OCI-LY7 (cell line): ENCODE data around the gene YKT6. TPM values are rescaled to one million over a fixed set of nuclear protein-coding genes. Genes with fewer than 3 reads are reported as not detected.

ENCODE experiments used
- total RNA-seq, 2 experiments: library from RNA; depleted of rRNA in 1 of 2; stranded (reverse); fragments of >200 nt in 1 of 2; shearing (Covaris generic) in 1 of 2; gene quantifications; 2 replicates each; pipeline ENCODE4 v1.2.3, GENCODE V29; 2014 to 2022

Gene YKT6
- total RNA-seq, 2 experiments from 2014 or later, result 50.6 to 74.2 TPM

Other genes starting within 250 kb of the YKT6 start
- gene SPDYE1, start 203.1 kb upstream of the YKT6 start, total RNA-seq (2014; rRNA removed; shearing (Covaris generic)), result not detected in 2 replicates
- not detected in 2 replicates for gene SPDYE1, start 203.1 kb upstream of the YKT6 start, total RNA-seq (2022)
- gene DBNL, start 156.3 kb upstream of the YKT6 start, total RNA-seq (2014; rRNA removed; shearing (Covaris generic)), result 124 and 133 TPM in 2 replicates
- gene DBNL, start 156.3 kb upstream of the YKT6 start, total RNA-seq (2022), result 121 and 137 TPM in 2 replicates
- 0.69 TPM in 1 of 2 replicates, not detected in the other for gene PGAM2, start 135.4 kb upstream of the YKT6 start, total RNA-seq (2014; rRNA removed; shearing (Covaris generic))
- gene PGAM2, start 135.4 kb upstream of the YKT6 start, total RNA-seq (2022), result 0.80 and 1.1 TPM in 2 replicates
- 83.8 and 90.0 TPM in 2 replicates for gene POLM, start 118.4 kb upstream of the YKT6 start, total RNA-seq (2014; rRNA removed; shearing (Covaris generic))
- 87.9 and 99.3 TPM in 2 replicates for gene POLM, start 118.4 kb upstream of the YKT6 start, total RNA-seq (2022)
- gene AEBP1, start 96.6 kb upstream of the YKT6 start, total RNA-seq (2014; rRNA removed; shearing (Covaris generic)), result 62.9 and 64.2 TPM in 2 replicates
- 35.0 and 42.2 TPM in 2 replicates for gene AEBP1, start 96.6 kb upstream of the YKT6 start, total RNA-seq (2022)
- 205 and 230 TPM in 2 replicates for gene POLD2, start 77.4 kb upstream of the YKT6 start, total RNA-seq (2014; rRNA removed; shearing (Covaris generic))
- gene POLD2, start 77.4 kb upstream of the YKT6 start, total RNA-seq (2022), result 261 and 271 TPM in 2 replicates
- not detected in 2 replicates for gene MYL7, start 59.6 kb upstream of the YKT6 start, total RNA-seq (2014; rRNA removed; shearing (Covaris generic))
- not detected in 2 replicates for gene MYL7, start 59.6 kb upstream of the YKT6 start, total RNA-seq (2022)
- gene GCK, start 11.5 kb upstream of the YKT6 start, total RNA-seq (2014; rRNA removed; shearing (Covaris generic)), result 0.16 TPM in 1 of 2 replicates, not detected in the other
- gene GCK, start 11.5 kb upstream of the YKT6 start, total RNA-seq (2022), result not detected in 2 replicates
- gene CAMK2B, start 124.6 kb downstream of the YKT6 start, total RNA-seq (2014; rRNA removed; shearing (Covaris generic)), result 0.66 and 0.98 TPM in 2 replicates
- 0.92 and 1.1 TPM in 2 replicates for gene CAMK2B, start 124.6 kb downstream of the YKT6 start, total RNA-seq (2022)